Endodermal cell (in vitro differentiated cells): ENCODE data around the gene KMT2C. TPM values are rescaled to one million over a fixed set of nuclear protein-coding genes. Genes with fewer than 3 reads are reported as not detected.

Experiments
- DNase-seq: peaks from one replicate; pipeline ENCODE4 v3.0.0-alpha.2; 2017
- H3K27ac ChIP-seq: 2 replicates; pipeline ENCODE4 v1.5.1; 2013; ENCODE audit warnings: mild to moderate bottlenecking, low read depth, low read length, moderate library complexity
- H3K27me3 ChIP-seq: 2 replicates; pipeline ENCODE4 v1.6.1; 2013; ENCODE audit warnings: mild to moderate bottlenecking, low read length, moderate library complexity; ENCODE audit not compliant: insufficient read depth, control insufficient read depth, poor library complexity, severe bottlenecking
- H3K36me3 ChIP-seq: 2 replicates; pipeline ENCODE4 v1.7.0; 2013; ENCODE audit warnings: mild to moderate bottlenecking, low read length, moderate library complexity; ENCODE audit not compliant: control insufficient read depth, insufficient read depth
- H3K4me1 ChIP-seq: one replicate; pipeline ENCODE4 v1.7.0; 2013; ENCODE audit warnings: low read length; ENCODE audit not compliant: control insufficient read depth, insufficient read depth
- H3K4me3 ChIP-seq: 2 replicates; pipeline ENCODE4 v1.5.1; 2013; ENCODE audit warnings: mild to moderate bottlenecking, low read length, moderate library complexity
- H3K9ac ChIP-seq: 2 replicates; pipeline ENCODE4 v1.6.1; 2013; ENCODE audit warnings: mild to moderate bottlenecking, low read length, moderate library complexity; ENCODE audit not compliant: poor library complexity, severe bottlenecking; ENCODE audit errors: extremely low read depth
- H3K9me3 ChIP-seq: 2 replicates; pipeline ENCODE4 v1.6.1; 2013; ENCODE audit warnings: mild to moderate bottlenecking, low read length, moderate library complexity; ENCODE audit not compliant: control insufficient read depth
- H3K27ac Mint-ChIP-seq: 2 replicates; pipeline ENCODE4 v1.8.0; 2020; ENCODE audit warnings: mixed read lengths
- H3K27me3 Mint-ChIP-seq: 2 replicates; pipeline ENCODE4 v1.8.0; 2021; ENCODE audit warnings: mild to moderate bottlenecking, mixed read lengths; ENCODE audit not compliant: insufficient read depth
- H3K36me3 Mint-ChIP-seq: 2 replicates; pipeline ENCODE4 v1.8.0; 2020; ENCODE audit warnings: low read depth, mixed read lengths
- H3K4me1 Mint-ChIP-seq: 2 replicates; pipeline ENCODE4 v1.8.0; 2020; ENCODE audit warnings: mixed read lengths
- H3K4me3 Mint-ChIP-seq: 2 replicates; pipeline ENCODE4 v1.8.0; 2020; ENCODE audit warnings: mild to moderate bottlenecking, moderate library complexity, mixed read lengths
- H3K9me3 Mint-ChIP-seq: 2 replicates; pipeline ENCODE4 v1.8.0; 2020; ENCODE audit warnings: mild to moderate bottlenecking, mixed read lengths
- CTCF ChIP-seq: fragments of 200-600 bp; sonication (generic); conservative IDR thresholded peaks from 2 replicates; pipeline ENCODE4 v1.5.0; 2021; ENCODE audit warnings: antibody characterized with exemption, mild to moderate bottlenecking
- WGBS, 2 experiments: methylation state at CpG; one replicate each; pipeline versions ENCODE4 v1.1.5 to v1.1.7; 2013; ENCODE audit warnings: missing lambda C conversion rate in 2 of 2, mixed read lengths in 1 of 2; ENCODE audit not compliant: insufficient coverage in 1 of 2, insufficient read length in 1 of 2; 5-methylcytosine and 5-hydroxymethylcytosine counted together
- total RNA-seq, 2 donors: library from RNA; stranded (reverse); fragmentation: NEBNext Ultra II Directional in 1 of 2; extraction: Animal tissue kit (Norgen Biotek cat#: 25700) in 1 of 2; gene quantifications; 2 replicates in 1 of 2; 3 replicates in 1 of 2; pipeline ENCODE4 v1.2.1, GENCODE V29; 2021

The KMT2C gene
- total RNA-seq, 2 donors from 2014 or later, result 54.3 to 60.6 TPM

- 80% methylated on average over 1 of the region's 1 CpG; no CpG with 5 or more reads in 1 of the 2 experiments for WGBS, 2 experiments
- no peak overlapping the region for H3K4me3 Mint-ChIP-seq
- H3K27ac Mint-ChIP-seq, result peak overlapping the region; percentile 28
Measured at GRCh38 chr7:152313831-152314604, 121.8 kb downstream of the KMT2C start.

GRCh38 chr7:152313217-152313616 is 122.6 kb downstream of the KMT2C start:
- no peak for TF ChIP-seq CTCF
- Mint-ChIP-seq H3K4me1 (peaks cover 5% of the 10 kb centered on the region), H3K9me3 (no peaks in the 10 kb centered on the region), H3K36me3 (peaks cover 20% of the 10 kb centered on the region), H3K27ac (no peak overlapping the region), H3K27me3 (no peaks in the 10 kb centered on the region), H3K4me3 (no peak overlapping the region)
- H3K9ac ChIP-seq, result no peak overlapping the region
- no peak overlapping the region for H3K4me3 ChIP-seq
- H3K27me3 ChIP-seq, result no peaks in the 10 kb centered on the region
- peaks cover 25% of the 10 kb centered on the region for H3K36me3 ChIP-seq
- H3K4me1 ChIP-seq, result no peaks in the 10 kb centered on the region
- H3K27ac ChIP-seq, result no peak overlapping the region
- H3K9me3 ChIP-seq, result no peaks in the 10 kb centered on the region
- DNase-seq, result no peak

More at GRCh38 chr7:152313831-152314604, 121.8 kb downstream of the KMT2C start:
- TF ChIP-seq CTCF, result no peak
- Mint-ChIP-seq H3K9me3 (no peaks in the 10 kb centered on the region), H3K4me1 (peaks cover 5% of the 10 kb centered on the region), H3K27me3 (no peaks in the 10 kb centered on the region), H3K36me3 (peaks cover 19% of the 10 kb centered on the region)
- no peaks in the 10 kb centered on the region for H3K27me3 ChIP-seq
- H3K9me3 ChIP-seq, result no peaks in the 10 kb centered on the region
- no peak for DNase-seq
- no peak overlapping the region for H3K9ac ChIP-seq
- H3K4me1 ChIP-seq, result no peaks in the 10 kb centered on the region
- H3K36me3 ChIP-seq, result peaks cover 23% of the 10 kb centered on the region
- no peak overlapping the region for H3K27ac ChIP-seq
- H3K4me3 ChIP-seq, result no peak overlapping the region

GRCh38 chr7:152312316-152312715 is 123.5 kb downstream of the KMT2C start:
- H3K9me3 Mint-ChIP-seq, result no peaks in the 10 kb centered on the region
- H3K4me1 Mint-ChIP-seq, result peaks cover 4% of the 10 kb centered on the region
- no peak overlapping the region for H3K4me3 Mint-ChIP-seq
- no peak overlapping the region for H3K4me3 ChIP-seq
- H3K9me3 ChIP-seq, result no peaks in the 10 kb centered on the region
- H3K36me3 Mint-ChIP-seq, result peaks cover 27% of the 10 kb centered on the region
- H3K4me1 ChIP-seq, result no peaks in the 10 kb centered on the region
- TF ChIP-seq CTCF, result no peak
- H3K27ac ChIP-seq, result no peak overlapping the region
- 92 to 100% methylated on average over 2 of the region's 2 CpGs for WGBS, 2 experiments
- H3K36me3 ChIP-seq, result peaks cover 34% of the 10 kb centered on the region
- no peak overlapping the region for H3K9ac ChIP-seq
- no peak for DNase-seq
- no peaks in the 10 kb centered on the region for H3K27me3 ChIP-seq
- no peaks in the 10 kb centered on the region for H3K27me3 Mint-ChIP-seq
- no peak overlapping the region for H3K27ac Mint-ChIP-seq
